GM12878 (cell line): ENCODE data around the gene GRK5. TPM values are rescaled to one million over a fixed set of nuclear protein-coding genes. Genes with fewer than 3 reads are reported as not detected.

ENCODE experiments used
- ATAC-seq: fragments of 200-7000 bp; cut with Tn5 transposase; 3 replicates; pipeline ENCODE4 v1.9.1; 2020; ENCODE audit warnings: mild to moderate bottlenecking, moderate library complexity
- BruUV-seq: library from RNA; stranded (reverse); fragments of 400-500 nt; replicated peaks from 2 replicates; lab custom pipeline; 2021; lab: Mats Ljungman, UMichigan
- CTCF ChIA-PET: fragments of 300-600 bp; sonication (Branson Sonifier 250); formaldehyde crosslinking; extraction: SDS; loops from one replicate; lab custom pipeline; 2021; ENCODE audit warnings: inconsistent platforms; lab: Yijun Ruan, JAX
- POLR2A ChIA-PET: fragments of 350-600 bp; formaldehyde crosslinking; extraction: SDS; loops from one replicate; lab custom pipeline; 2021; ENCODE audit warnings: inconsistent platforms; lab: Charles Lee
- RAD21 ChIA-PET: fragments of 300-600 bp; sonication (Branson Sonifier 250); formaldehyde crosslinking; loops from one replicate; lab custom pipeline; 2023; ENCODE audit warnings: antibody characterized with exemption; ENCODE audit not compliant: unreplicated experiment; lab: Charles Lee
- SMC1A ChIA-PET: fragments of 300-600 bp; sonication (Branson Sonifier 250); formaldehyde crosslinking; loops from one replicate; lab custom pipeline; 2023; ENCODE audit not compliant: unreplicated experiment, uncharacterized antibody; lab: Charles Lee
- DNase-seq: peaks from one replicate; pipeline ENCODE4 v3.0.0-alpha.2; 2011; ENCODE audit warnings: low read depth, low spot score
- FAIRE-seq: peaks from 3 replicates; lab custom pipeline; 2011; peaks lifted over from hg19 to GRCh38; lab: Jason Lieb, UNC
- H2AFZ ChIP-seq: 2 replicates; pipeline ENCODE4 v1.6.0; 2011; ENCODE audit warnings: low read depth, low read length, control low read depth; ENCODE audit not compliant: control insufficient read depth
- H3K27ac ChIP-seq: 2 replicates; pipeline ENCODE4 v1.5.1; 2011; ENCODE audit warnings: control low read depth; ENCODE audit not compliant: control insufficient read depth, insufficient read depth
- H3K27me3 ChIP-seq, 2 experiments: replicated peaks in 1 of 2; 2 replicates each; pipeline versions ENCODE4 v1.6.0 to v1.6.1; 2011; ENCODE audit warnings: low read length in 1 of 2; ENCODE audit not compliant: control insufficient read depth in 2 of 2, insufficient read depth in 2 of 2
- H3K36me3 ChIP-seq, 2 experiments: 2 replicates each; pipeline ENCODE4 v1.5.1; 2011; ENCODE audit warnings: low read length in 1 of 2; ENCODE audit not compliant: control insufficient read depth in 2 of 2, insufficient read depth in 2 of 2
- H3K4me1 ChIP-seq: 2 replicates; pipeline ENCODE4 v1.6.1; 2011; ENCODE audit warnings: mild to moderate bottlenecking, low read length, moderate library complexity, mixed read lengths; ENCODE audit not compliant: control insufficient read depth, insufficient read depth
- H3K4me2 ChIP-seq: 2 replicates; pipeline ENCODE4 v1.6.0; 2011; ENCODE audit warnings: control low read depth; ENCODE audit not compliant: control insufficient read depth, insufficient read depth
- H3K4me3 ChIP-seq: fragments of 200-600 bp; sonication (generic); 2 replicates; pipeline ENCODE4 v1.5.1; 2016
- H3K79me2 ChIP-seq: 2 replicates; pipeline ENCODE4 v1.6.0; 2011; ENCODE audit warnings: low read length; ENCODE audit not compliant: control insufficient read depth, insufficient read depth
- H3K9ac ChIP-seq: 2 replicates; pipeline ENCODE4 v1.8.0; 2011; ENCODE audit warnings: low read length, control low read depth, mixed read lengths; ENCODE audit not compliant: control insufficient read depth, insufficient read depth
- H3K9me3 ChIP-seq: replicated peaks from 3 replicates; pipeline ENCODE4 v1.5.1; 2011; ENCODE audit warnings: mild to moderate bottlenecking, low read length; ENCODE audit not compliant: control insufficient read depth, insufficient read depth
- H4K20me1 ChIP-seq: 2 replicates; pipeline ENCODE4 v1.6.0; 2011; ENCODE audit not compliant: control insufficient read depth, insufficient read depth
- CBX3 ChIP-seq: fragments of 200-600 bp; sonication (generic); IDR thresholded peaks from 2 replicates; pipeline ENCODE4 v1.6.1; 2016; ENCODE audit warnings: low read depth, borderline replicate concordance
- CREM ChIP-seq: IDR thresholded peaks from 2 replicates; pipeline ENCODE4 v1.6.1; 2014; ENCODE audit warnings: antibody characterized with exemption, low read depth
- DPF2 ChIP-seq: fragments of 450-650 bp; IDR thresholded peaks from 2 replicates; pipeline ENCODE4 v1.6.1; 2017; ENCODE audit warnings: mild to moderate bottlenecking
- FOS ChIP-seq: IDR thresholded peaks from 3 replicates; pipeline ENCODE4 v1.6.1; 2011; ENCODE audit warnings: borderline replicate concordance; ENCODE audit not compliant: insufficient read length; ENCODE audit errors: extremely low read depth
- FOXK2 ChIP-seq: fragments of 450-650 bp; IDR thresholded peaks from 2 replicates; pipeline ENCODE4 v1.6.1; 2017; ENCODE audit warnings: mild to moderate bottlenecking, moderate library complexity
- HDAC2 ChIP-seq: fragments of 200-600 bp; sonication (generic); IDR thresholded peaks from 2 replicates; pipeline ENCODE4 v1.6.1; 2017
- HDGF ChIP-seq: fragments of 450-650 bp; IDR thresholded peaks from 2 replicates; pipeline ENCODE4 v1.6.1; 2016; ENCODE audit warnings: antibody characterized with exemption
- MEF2B ChIP-seq: fragments of 450-650 bp; IDR thresholded peaks from 2 replicates; pipeline ENCODE4 v1.6.1; 2018; ENCODE audit warnings: mild to moderate bottlenecking, moderate library complexity; ENCODE audit not compliant: partially characterized antibody, poor library complexity, severe bottlenecking
- MTA3 ChIP-seq: IDR thresholded peaks from 2 replicates; pipeline ENCODE4 v1.6.1; 2012; ENCODE audit warnings: low read length, inconsistent platforms, borderline replicate concordance
- RB1 ChIP-seq: fragments of 450-650 bp; formaldehyde crosslinking; IDR thresholded peaks from 2 replicates; pipeline ENCODE4 v1.6.1; 2017; ENCODE audit warnings: mild to moderate bottlenecking, borderline replicate concordance
- SPI1 ChIP-seq: IDR thresholded peaks from 2 replicates; pipeline ENCODE4 v1.6.1; 2011; ENCODE audit warnings: low read depth, mild to moderate bottlenecking, low read length, moderate library complexity, borderline replicate concordance; ENCODE audit not compliant: insufficient read depth
- STAT1 ChIP-seq: fragments of 450-650 bp; conservative IDR thresholded peaks from 2 replicates; pipeline ENCODE4 v1.6.1; 2014; ENCODE audit warnings: antibody characterized with exemption, mild to moderate bottlenecking
- SUPT20H ChIP-seq: IDR thresholded peaks from 2 replicates; pipeline ENCODE4 v1.6.1; 2011; ENCODE audit warnings: low read depth, mild to moderate bottlenecking, low read length, moderate library complexity, borderline replicate concordance; ENCODE audit not compliant: control insufficient read depth
- TCF7 ChIP-seq: IDR thresholded peaks from 2 replicates; pipeline ENCODE4 v1.6.1; 2014; ENCODE audit warnings: antibody characterized with exemption, borderline replicate concordance
- ZNF24 ChIP-seq: fragments of 450-650 bp; IDR thresholded peaks from 2 replicates; pipeline ENCODE4 v1.6.1; 2017; ENCODE audit warnings: antibody characterized with exemption, mild to moderate bottlenecking
- ZSCAN29 ChIP-seq: fragments of 450-650 bp; IDR thresholded peaks from 2 replicates; pipeline ENCODE4 v1.6.1; 2017; ENCODE audit warnings: mild to moderate bottlenecking, moderate library complexity
- WGBS: methylation state at CpG from one replicate; pipeline ENCODE4 v1.1.6; 2016; ENCODE audit warnings: low lambda C conversion rate; ENCODE audit not compliant: insufficient replicate concordance, insufficient coverage; ENCODE audit errors: missing lambda C conversion rate; 5-methylcytosine and 5-hydroxymethylcytosine counted together
- in situ Hi-C: fragments of 300-500 bp; cut with MboI; formaldehyde crosslinking; loops from 9 replicates; pipeline ENCODE4 v1.14.3; 2018; ENCODE audit warnings: mixed read lengths
- intact Hi-C: fragments of 100-400 bp; cut with micrococcal nuclease; formaldehyde crosslinking; loops from one replicate; pipeline ENCODE4 v1.14.2; 2022; ENCODE audit not compliant: unreplicated experiment
- polyA plus RNA-seq, 11 experiments: library from polyadenylated mRNA; depleted of rRNA in 4 of 11; unstranded in 6 of 11; stranded (reverse) in 5 of 11; fragments of >200 nt; fragmentation: Nextera tagmentation in 4 of 11; fragmentation: Illumina TruSeq in 1 of 11; extraction: Ambion mirVana in 4 of 11; extraction: Trizol in 1 of 11; gene quantifications; 1 replicate in 1 of 11; 2 replicates in 10 of 11; pipeline versions ENCODE4 v1.2.1 to v1.2.3, GENCODE V29; 2011 to 2016; ENCODE audit warnings: inconsistent platforms in 2 of 11, missing spikeins in 2 of 11, low read depth in 1 of 11
- total RNA-seq, 4 experiments: library from RNA; depleted of rRNA in 3 of 4; stranded (reverse); fragments of >200 nt in 3 of 4; fragmentation: Illumina TruSeq in 1 of 4; extraction: Trizol in 1 of 4; gene quantifications; 2 replicates each; pipeline versions ENCODE4 v1.2.1 to v1.2.3, GENCODE V29; 2013 to 2021
- TF ChIP-seq, protein P1 (sequence below): fragments of 450-650 bp; IDR thresholded peaks from 2 replicates; pipeline ENCODE4 v1.6.1; 2016; ENCODE audit warnings: mild to moderate bottlenecking
- TF ChIP-seq, protein P2 (sequence below): fragments of 150-350 bp; IDR thresholded peaks from 2 replicates; pipeline ENCODE4 v1.6.1; 2014; ENCODE audit warnings: mild to moderate bottlenecking, low read depth, low read length

GRK5 gene
- total and polyA plus RNA-seq, 10 of the 15 experiments (the other 5 are each of a cell fraction or from before 2014, with no cell fraction given), result 0.11 to 22.1 (median 10.0) TPM

DNA sequence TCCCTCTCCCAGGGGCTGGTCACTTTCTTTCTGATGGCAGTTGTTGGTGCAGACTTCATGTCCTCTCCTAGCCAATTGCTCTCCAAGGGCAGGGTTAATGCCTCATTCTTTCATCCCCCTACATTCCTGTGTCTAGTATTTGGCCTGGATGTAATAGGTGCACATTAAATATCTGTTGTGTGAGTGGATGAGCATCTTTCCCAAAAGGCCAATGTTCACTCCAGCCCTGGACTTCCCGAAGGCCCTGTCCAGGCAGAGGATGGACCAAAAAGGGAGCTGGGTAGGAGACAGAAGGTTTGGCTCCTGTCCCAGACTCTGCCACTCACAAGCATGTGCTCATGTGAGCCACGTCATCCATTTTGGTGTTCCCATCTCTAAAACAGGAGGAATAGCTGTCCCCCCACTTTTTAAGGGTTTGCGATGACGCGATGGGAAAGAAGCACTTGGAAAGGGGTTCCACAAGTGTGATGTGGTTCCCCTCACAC, 287.7 kb downstream of the GRK5 start:
- intact Hi-C loops (no loop called here), in situ Hi-C loops (no loop called here)
- 95% methylated on average over 5 of the region's 5 CpGs for WGBS
- H4K20me1 ChIP-seq, result no peaks in the 10 kb centered on the region
- no peak for DNase-seq
- no TSS peak for BruUV-seq
- H3K27ac ChIP-seq, result no peak overlapping the region
- no peak for ATAC-seq
- TF ChIP-seq SPI1, result no peak
- TF ChIP-seq FOXK2, result no peak
- TF ChIP-seq HDGF, result no peak
- TF ChIP-seq TCF7, result no peak
- no peak for TF ChIP-seq CREM
- no peak for TF ChIP-seq ZSCAN29
- no peak for TF ChIP-seq RB1
- no peak for TF ChIP-seq STAT1
- no peak for TF ChIP-seq DPF2
- TF ChIP-seq, protein P1, sequence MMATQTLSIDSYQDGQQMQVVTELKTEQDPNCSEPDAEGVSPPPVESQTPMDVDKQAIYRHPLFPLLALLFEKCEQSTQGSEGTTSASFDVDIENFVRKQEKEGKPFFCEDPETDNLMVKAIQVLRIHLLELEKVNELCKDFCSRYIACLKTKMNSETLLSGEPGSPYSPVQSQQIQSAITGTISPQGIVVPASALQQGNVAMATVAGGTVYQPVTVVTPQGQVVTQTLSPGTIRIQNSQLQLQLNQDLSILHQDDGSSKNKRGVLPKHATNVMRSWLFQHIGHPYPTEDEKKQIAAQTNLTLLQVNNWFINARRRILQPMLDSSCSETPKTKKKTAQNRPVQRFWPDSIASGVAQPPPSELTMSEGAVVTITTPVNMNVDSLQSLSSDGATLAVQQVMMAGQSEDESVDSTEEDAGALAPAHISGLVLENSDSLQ, result no peak
- no peak for TF ChIP-seq FOS
- TF ChIP-seq ZNF24, result no peak
- no peak for TF ChIP-seq SUPT20H
- TF ChIP-seq, protein P2, sequence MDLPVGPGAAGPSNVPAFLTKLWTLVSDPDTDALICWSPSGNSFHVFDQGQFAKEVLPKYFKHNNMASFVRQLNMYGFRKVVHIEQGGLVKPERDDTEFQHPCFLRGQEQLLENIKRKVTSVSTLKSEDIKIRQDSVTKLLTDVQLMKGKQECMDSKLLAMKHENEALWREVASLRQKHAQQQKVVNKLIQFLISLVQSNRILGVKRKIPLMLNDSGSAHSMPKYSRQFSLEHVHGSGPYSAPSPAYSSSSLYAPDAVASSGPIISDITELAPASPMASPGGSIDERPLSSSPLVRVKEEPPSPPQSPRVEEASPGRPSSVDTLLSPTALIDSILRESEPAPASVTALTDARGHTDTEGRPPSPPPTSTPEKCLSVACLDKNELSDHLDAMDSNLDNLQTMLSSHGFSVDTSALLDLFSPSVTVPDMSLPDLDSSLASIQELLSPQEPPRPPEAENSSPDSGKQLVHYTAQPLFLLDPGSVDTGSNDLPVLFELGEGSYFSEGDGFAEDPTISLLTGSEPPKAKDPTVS, result no peak
- no peak for TF ChIP-seq HDAC2
- no peak for TF ChIP-seq CBX3
- TF ChIP-seq MTA3, result no peak
- no peak for TF ChIP-seq MEF2B
- H3K4me1 ChIP-seq, result peaks cover 12% of the 10 kb centered on the region
- H3K9ac ChIP-seq, result no peak overlapping the region
- ChIA-PET CTCF (interaction anchor here (0.9 to 1.8 kb wide), 4 partner anchors 48 to 296 kb away, joined by 3 to 6 read pairs (median 4); partner anchors contain the start of genes GRK5 and RGS10), POLR2A (interaction anchor here (1.6 kb wide), 1 partner anchor 46 kb away, joined by 3 read pairs; no protein-coding TSS in a partner anchor), SMC1A (interaction anchor here (0.9 kb wide), 1 partner anchor 34 kb away, joined by 3 read pairs; no protein-coding TSS in a partner anchor), RAD21 (interaction anchor here (0.8 to 2.0 kb wide), 4 partner anchors 22 to 47 kb away, joined by 3 to 7 read pairs (median 4); partner anchors contain the start of gene RGS10)
- H3K9me3 ChIP-seq, result no peaks in the 10 kb centered on the region
- no peak overlapping the region for H2AFZ ChIP-seq
- no peaks in the 10 kb centered on the region for H3K79me2 ChIP-seq
- H3K4me2 ChIP-seq, result no peak overlapping the region
- FAIRE-seq, result no peak
- H3K36me3 ChIP-seq, result peaks cover 0 to 5% of the 10 kb centered on the region in 2 experiments; a peak in 2 of 4 replicates
- H3K27me3 ChIP-seq, result no peaks in the 10 kb centered on the region
- no peak overlapping the region for H3K4me3 ChIP-seq
